Uterus (tissue), 4 donors: Measurements from ENCODE around the gene LRP10. TPM values are rescaled to one million over a fixed set of nuclear protein-coding genes. Genes with fewer than 3 reads are reported as not detected.
A peak's percentile ranks its signal among the peaks of the same experiment; 100 is the strongest.
"Not testable (repeated sequence)": the region's sequence is repeated elsewhere in the genome, so short reads cannot be mapped to it uniquely, and the experiment has no call there.

ENCODE experiments used
- DNase-seq, 2 donors: peaks; one replicate each; pipeline ENCODE4 v3.0.0-alpha.2; 2019 to 2020
- H3K27ac ChIP-seq, 2 donors: fragments of 200-600 bp; sonication (generic); 1 replicate in 1 of 2; 2 replicates in 1 of 2; pipeline ENCODE4 v1.5.1; 2016 to 2018
- H3K27me3 ChIP-seq, 2 donors: fragments of 200-600 bp; sonication (generic); one replicate each; pipeline ENCODE4 v1.5.1; 2018 to 2019; ENCODE audit warnings: control low read depth in 1 of 2
- H3K36me3 ChIP-seq, 2 donors: fragments of 200-600 bp; sonication (generic); one replicate each; pipeline ENCODE4 v1.5.1; 2019; ENCODE audit warnings: control low read depth in 1 of 2
- H3K4me1 ChIP-seq, 2 donors: fragments of 200-600 bp; sonication (generic); one replicate each; pipeline ENCODE4 v1.5.1; 2018 to 2019; ENCODE audit warnings: control low read depth in 1 of 2
- H3K4me3 ChIP-seq, 2 donors: fragments of 200-600 bp; sonication (generic); 1 replicate in 1 of 2; 2 replicates in 1 of 2; pipeline ENCODE4 v1.5.1; 2018 to 2019; ENCODE audit warnings: mild to moderate bottlenecking in 1 of 2
- H3K9me3 ChIP-seq, 2 donors: fragments of 200-600 bp; sonication (generic); one replicate each; pipeline ENCODE4 v1.5.1; 2019; ENCODE audit warnings: control low read depth in 1 of 2
- CTCF ChIP-seq, 4 experiments: fragments of 200-600 bp in 2 of 4; fragments of 450-650 bp in 2 of 4; sonication (generic) in 2 of 4; IDR thresholded peaks; one replicate each; pipeline ENCODE4 v1.5.1; 2016 to 2019; ENCODE audit warnings: antibody characterized with exemption in 4 of 4, mild to moderate bottlenecking in 2 of 4, moderate library complexity in 1 of 4
- POLR2A ChIP-seq, 2 donors: fragments of 450-650 bp; IDR thresholded peaks; one replicate each; pipeline ENCODE4 v1.6.1; 2016; ENCODE audit warnings: antibody characterized with exemption in 2 of 2, mild to moderate bottlenecking in 1 of 2, moderate library complexity in 1 of 2
- intact Hi-C: fragments of 100-400 bp; cut with DNase I; formaldehyde crosslinking; loops from one replicate; pipeline ENCODE4 v1.15.1; 2023; ENCODE audit warnings: low total_unique reads
- total RNA-seq, 4 donors: library from RNA; depleted of rRNA in 3 of 4; stranded (reverse); fragments of >200 nt in 3 of 4; gene quantifications; one replicate each; pipeline versions ENCODE4 v1.1.0 to v1.2.4, GENCODE V29; 2014 to 2023
- donor health status: DM: yes; HTN: yes; CAD: no.

LRP10 gene
- total RNA-seq, 4 donors from 2014 or later, result 27.4 to 140 (median 37.5) TPM

GRCh38 chr14:22906073-22906472 lies 34.5 kb downstream of the LRP10 start:
- H3K27me3 ChIP-seq, result no peaks in the 10 kb centered on the region
- no peaks in the 10 kb centered on the region for H3K4me1 ChIP-seq
- H3K27ac ChIP-seq, result no peak overlapping the region
- no peaks in the 10 kb centered on the region for H3K9me3 ChIP-seq
- no peak for DNase-seq
- H3K36me3 ChIP-seq, result no peaks in the 10 kb centered on the region
- TF ChIP-seq CTCF (IDR thresholded peaks at IDR 0.05) (no peak), POLR2A (IDR thresholded peaks at IDR 0.05) (no peak)
- intact Hi-C loops, result no loop called here
- no peak overlapping the region for H3K4me3 ChIP-seq

DNA sequence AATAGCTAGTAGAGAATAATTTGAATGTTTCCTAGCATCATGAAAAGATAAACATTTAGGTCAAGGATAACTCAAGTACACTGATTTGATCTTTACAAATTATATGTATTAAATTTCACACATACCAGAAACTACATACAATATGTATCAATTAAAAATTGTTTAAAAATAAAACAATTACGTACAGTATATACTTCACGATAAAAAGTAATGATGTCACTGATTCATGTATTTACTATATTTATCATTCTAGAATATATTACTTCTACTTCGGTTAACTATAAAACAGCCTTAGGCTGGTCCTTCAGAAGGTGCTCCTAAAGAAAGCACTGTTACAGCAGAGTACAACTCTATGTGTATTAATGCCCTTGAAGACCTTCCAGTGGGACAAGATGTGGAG lies 35.9 kb downstream of the LRP10 start:
- no peaks in the 10 kb centered on the region for H3K9me3 ChIP-seq
- H3K36me3 ChIP-seq, result no peaks in the 10 kb centered on the region
- DNase-seq, result no peak
- no peaks in the 10 kb centered on the region for H3K27me3 ChIP-seq
- H3K27ac ChIP-seq, result no peak overlapping the region
- no peak overlapping the region for H3K4me3 ChIP-seq
- no peaks in the 10 kb centered on the region for H3K4me1 ChIP-seq
- TF ChIP-seq POLR2A (IDR thresholded peaks at IDR 0.05) (no peak), CTCF (IDR thresholded peaks at IDR 0.05) (no peak)
- intact Hi-C loops, result no loop called here

- Histone ChIP-seq H3K27me3 (no peaks in the 10 kb centered on the region), H3K4me1 (no peaks in the 10 kb centered on the region), H3K27ac (no peak overlapping the region), H3K9me3 (no peaks in the 10 kb centered on the region), H3K4me3 (no peak overlapping the region), H3K36me3 (no peaks in the 10 kb centered on the region)
- intact Hi-C loops, result no loop called here
- TF ChIP-seq CTCF (IDR thresholded peaks at IDR 0.05), result no peak
- TF ChIP-seq POLR2A (IDR thresholded peaks at IDR 0.05), result no peak
- DNase-seq, result no peak
Measured at GRCh38 chr14:22908601-22909000, 37.1 kb downstream of the LRP10 start.

DNA sequence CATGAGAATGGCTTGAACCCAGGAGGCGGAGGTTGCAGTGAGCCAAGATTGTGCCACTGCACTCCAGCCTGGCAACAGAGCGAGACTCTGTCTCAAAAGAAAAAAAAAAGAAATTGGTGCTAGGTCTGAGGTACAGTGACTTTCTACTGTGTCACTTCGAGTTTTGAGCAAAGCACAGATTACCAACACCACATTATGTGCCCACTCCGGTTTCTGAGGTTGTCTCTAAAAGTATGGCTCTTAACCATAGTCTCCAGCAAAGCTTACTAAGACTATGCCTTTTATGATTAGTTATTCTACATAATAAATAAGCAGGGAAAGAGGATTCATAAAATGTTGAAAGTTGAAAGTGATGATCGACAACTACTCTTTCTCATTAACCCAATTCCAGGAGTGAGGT lies 39.4 kb downstream of the LRP10 start:
- no peaks in the 10 kb centered on the region for H3K36me3 ChIP-seq
- no peaks in the 10 kb centered on the region for H3K9me3 ChIP-seq
- no peak for TF ChIP-seq POLR2A (IDR thresholded peaks at IDR 0.05)
- no peak for TF ChIP-seq CTCF (IDR thresholded peaks at IDR 0.05)
- H3K4me3 ChIP-seq, result no peak overlapping the region
- H3K27me3 ChIP-seq, result no peaks in the 10 kb centered on the region
- intact Hi-C loops, result no loop called here
- H3K4me1 ChIP-seq, result no peaks in the 10 kb centered on the region
- no peak overlapping the region for H3K27ac ChIP-seq
- DNase-seq, result no peak

DNA sequence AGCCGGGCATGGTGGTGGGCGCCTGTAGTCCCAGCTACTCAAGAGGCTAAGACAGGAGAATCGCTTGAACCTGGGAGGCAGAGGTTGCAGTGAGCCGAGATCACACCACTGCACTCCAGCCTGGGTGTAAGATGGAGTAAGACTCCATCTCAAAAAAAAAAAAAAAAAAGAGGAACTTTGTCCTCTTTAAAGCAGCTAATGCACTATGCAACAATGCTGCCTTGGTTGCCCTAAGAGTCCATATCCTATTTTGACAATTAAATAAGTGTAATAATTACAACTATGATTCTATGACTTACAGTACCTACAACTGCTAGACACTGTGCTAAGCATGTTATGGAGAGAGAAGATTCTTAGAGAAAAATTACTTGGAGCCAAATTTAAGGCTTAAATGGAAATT lies 43.3 kb downstream of the LRP10 start:
- H3K27me3 ChIP-seq, H3K4me3 ChIP-seq, H3K36me3 ChIP-seq, intact Hi-C loops, H3K9me3 ChIP-seq, DNase-seq, H3K27ac ChIP-seq: not testable (repeated sequence)
- H3K4me1 ChIP-seq, result peaks cover 3 to 22% of the 10 kb centered on the region in 2 donors

DNA sequence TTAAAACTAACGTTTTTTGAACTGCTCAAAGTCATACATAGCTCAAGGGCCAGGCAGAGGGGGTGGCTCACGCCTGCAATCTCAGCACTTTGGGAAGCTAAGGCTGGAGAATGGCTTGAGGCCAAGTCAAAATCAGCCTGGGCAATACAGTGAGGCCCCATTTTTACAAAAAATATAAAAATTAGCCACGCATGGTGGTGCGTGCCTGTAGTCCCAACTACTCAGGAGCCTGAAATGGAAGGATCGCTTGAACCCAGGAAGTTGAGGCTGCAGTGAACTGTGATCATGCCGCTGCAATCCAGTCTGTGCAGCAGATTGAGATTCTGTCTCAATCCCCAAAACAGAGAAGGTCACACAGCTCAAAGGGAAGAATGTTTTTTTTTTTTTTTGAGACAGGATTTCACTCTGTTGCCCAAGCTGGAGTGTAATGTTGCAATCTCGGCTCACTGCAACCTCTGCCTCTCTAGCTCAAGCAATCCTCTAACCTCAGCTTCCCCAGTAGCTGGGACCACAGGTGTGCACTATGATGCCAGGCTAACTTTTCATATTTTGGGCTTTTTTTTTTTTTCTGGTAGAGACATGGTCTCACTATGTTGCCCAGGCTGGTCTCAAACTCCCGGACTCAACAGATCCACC lies 44.5 kb downstream of the LRP10 start:
- H3K4me1 ChIP-seq, result peaks cover 3 to 23% of the 10 kb centered on the region in 2 donors
- intact Hi-C loops, result no loop called here
- no peak for DNase-seq
- H3K4me3 ChIP-seq, result no peak overlapping the region
- H3K27ac ChIP-seq, result peak overlapping the region in 1 of 2 donors; percentile 13
- H3K9me3 ChIP-seq, result no peaks in the 10 kb centered on the region
- H3K36me3 ChIP-seq, result no peaks in the 10 kb centered on the region
- no peaks in the 10 kb centered on the region for H3K27me3 ChIP-seq
- TF ChIP-seq CTCF (IDR thresholded peaks at IDR 0.05) (no peak), POLR2A (IDR thresholded peaks at IDR 0.05) (no peak)
